GM23338 (cell line): ENCODE measurements around the gene C6orf52. TPM values are rescaled to one million over a fixed set of nuclear protein-coding genes. Genes with fewer than 3 reads are reported as not detected.

Experiments
- ATAC-seq: fragments of 200-7000 bp; cut with Tn5 transposase; 3 replicates; pipeline ENCODE4 v1.9.1; 2020
- DNase-seq: peaks from one replicate; pipeline ENCODE4 v3.0.0-alpha.2; 2015; ENCODE audit warnings: low spot score
- H2AFZ ChIP-seq: fragments of 200-600 bp; sonication (generic); 2 replicates; pipeline ENCODE4 v1.8.0; 2016; ENCODE audit warnings: antibody characterized with exemption, mild to moderate bottlenecking, moderate library complexity
- H3F3A ChIP-seq: fragments of 200-600 bp; sonication (generic); replicated peaks from 2 replicates; pipeline ENCODE4 v1.8.0; 2017; ENCODE audit warnings: antibody characterized with exemption, mixed run types, low read depth
- H3K27ac ChIP-seq: fragments of 200-600 bp; sonication (generic); 2 replicates; pipeline ENCODE4 v1.6.1; 2016; ENCODE audit warnings: low read depth
- H3K27me3 ChIP-seq: fragments of 200-600 bp; sonication (generic); 2 replicates; pipeline ENCODE4 v1.8.0; 2016; ENCODE audit warnings: mild to moderate bottlenecking, mixed run types, moderate library complexity; ENCODE audit not compliant: insufficient read depth
- H3K36me3 ChIP-seq: fragments of 200-600 bp; sonication (generic); 2 replicates; pipeline ENCODE4 v1.8.0; 2016; ENCODE audit warnings: mild to moderate bottlenecking; ENCODE audit not compliant: insufficient read depth
- H3K4me1 ChIP-seq: fragments of 200-600 bp; sonication (generic); 2 replicates; pipeline ENCODE4 v1.8.0; 2016; ENCODE audit warnings: mild to moderate bottlenecking, moderate library complexity; ENCODE audit not compliant: insufficient read depth
- H3K4me2 ChIP-seq: fragments of 200-600 bp; sonication (generic); 2 replicates; pipeline ENCODE4 v1.7.1; 2017; ENCODE audit warnings: mixed run types
- H3K4me3 ChIP-seq: fragments of 200-600 bp; sonication (generic); 2 replicates; pipeline ENCODE4 v1.6.1; 2016; ENCODE audit warnings: mixed run types
- H3K79me2 ChIP-seq: fragments of 200-600 bp; sonication (generic); replicated peaks from 2 replicates; pipeline ENCODE4 v1.8.0; 2017; ENCODE audit warnings: mild to moderate bottlenecking; ENCODE audit not compliant: insufficient read depth
- H3K9me2 ChIP-seq: fragments of 200-600 bp; sonication (generic); 2 replicates; pipeline ENCODE4 v1.8.0; 2017; ENCODE audit not compliant: insufficient read depth
- H4K20me1 ChIP-seq: fragments of 200-600 bp; sonication (generic); replicated peaks from 2 replicates; pipeline ENCODE4 v1.8.0; 2017; ENCODE audit warnings: mild to moderate bottlenecking; ENCODE audit not compliant: insufficient read depth
- H3K27ac Mint-ChIP-seq: 2 replicates; pipeline ENCODE4 v1.8.0; 2020; ENCODE audit warnings: inconsistent platforms, mild to moderate bottlenecking, moderate library complexity, mixed read lengths
- H3K27me3 Mint-ChIP-seq: 3 replicates; pipeline ENCODE4 v1.8.0; 2022; ENCODE audit warnings: low read depth, mild to moderate bottlenecking, moderate library complexity, mixed read lengths, inconsistent platforms; ENCODE audit not compliant: insufficient read depth, poor library complexity
- H3K36me3 Mint-ChIP-seq: 3 replicates; pipeline ENCODE4 v1.8.0; 2021; ENCODE audit warnings: low read depth, mild to moderate bottlenecking, inconsistent platforms, moderate library complexity, mixed read lengths
- H3K4me1 Mint-ChIP-seq: 3 replicates; pipeline ENCODE4 v1.8.0; 2020; ENCODE audit warnings: mild to moderate bottlenecking, inconsistent platforms, mixed read lengths
- H3K4me3 Mint-ChIP-seq: 3 replicates; pipeline ENCODE4 v1.8.0; 2021; ENCODE audit warnings: moderate library complexity, mild to moderate bottlenecking, inconsistent platforms, mixed read lengths
- H3K9me3 Mint-ChIP-seq: 3 replicates; pipeline ENCODE4 v1.8.0; 2020; ENCODE audit warnings: moderate library complexity, mild to moderate bottlenecking, inconsistent platforms, mixed read lengths
- CREB1 ChIP-seq: fragments of 250-450 bp; sonication (Bioruptor Pico); IDR thresholded peaks from 2 replicates; pipeline ENCODE4 v1.5.0; 2020; ENCODE audit warnings: low read depth, mild to moderate bottlenecking, moderate library complexity
- EZH2 ChIP-seq: fragments of 200-600 bp; sonication (generic); IDR thresholded peaks from one replicate; pipeline ENCODE4 v1.8.0; 2017; ENCODE audit warnings: antibody characterized with exemption, mild to moderate bottlenecking, low read depth; ENCODE audit not compliant: unreplicated experiment
- EZH2phosphoT487 ChIP-seq: fragments of 200-600 bp; sonication (generic); IDR thresholded peaks from one replicate; pipeline ENCODE4 v1.8.1; 2018; ENCODE audit warnings: antibody characterized with exemption; ENCODE audit not compliant: unreplicated experiment
- JUNB ChIP-seq: IDR thresholded peaks from one replicate; pipeline ENCODE4 v1.6.1; 2016; ENCODE audit warnings: antibody characterized with exemption; ENCODE audit not compliant: unreplicated experiment
- NANOG ChIP-seq: IDR thresholded peaks from 2 replicates; pipeline ENCODE4 v1.6.1; 2016; ENCODE audit warnings: antibody characterized with exemption, borderline replicate concordance
- ZNF114 ChIP-seq: fragments of 250-450 bp; sonication (Bioruptor Pico); IDR thresholded peaks from 2 replicates; pipeline ENCODE4 v1.5.0; 2020; ENCODE audit warnings: mild to moderate bottlenecking, moderate library complexity
- ZNF331 ChIP-seq: fragments of 250-450 bp; sonication (Bioruptor Pico); IDR thresholded peaks from 2 replicates; pipeline ENCODE4 v1.5.0; 2020; ENCODE audit warnings: low read depth, mild to moderate bottlenecking, moderate library complexity
- polyA plus RNA-seq: library from polyadenylated mRNA; unstranded; fragments of >200 nt; fragmentation: Nextera tagmentation; extraction: Ambion mirVana; gene quantifications from 2 replicates; pipeline ENCODE4 v1.2.1, GENCODE V29; 2016
- total RNA-seq: library from RNA; depleted of rRNA; stranded (reverse); fragments of >200 nt; shearing (Covaris generic); gene quantifications from 2 replicates; pipeline ENCODE4 v1.2.3, GENCODE V29; 2014
- TF ChIP-seq, protein P1 (sequence below), 2 experiments: fragments of 200-600 bp in 1 of 2; sonication (generic) in 1 of 2; conservative IDR thresholded peaks; 2 replicates each; pipeline versions ENCODE4 v1.5.1 to v1.6.1; 2016 to 2017; ENCODE audit warnings: antibody characterized with exemption in 2 of 2, low read depth in 2 of 2, mild to moderate bottlenecking in 2 of 2, moderate library complexity in 1 of 2
- TF ChIP-seq, protein P2 (sequence below): fragments of 250-450 bp; sonication (Bioruptor Pico); IDR thresholded peaks from 2 replicates; pipeline ENCODE4 v1.5.0; 2020; ENCODE audit warnings: mild to moderate bottlenecking, moderate library complexity
- TF ChIP-seq, protein P3 (sequence below): IDR thresholded peaks from 2 replicates; pipeline ENCODE4 v1.6.1; 2016; ENCODE audit warnings: antibody characterized with exemption

The C6orf52 gene
- total and polyA plus RNA-seq, 2 experiments from 2014 or later = 4.4 TPM; not detected in 1

- peaks cover 9% of the 10 kb centered on the region; the same call in 1 of the 2 replicates for H3K36me3 ChIP-seq
- Mint-ChIP-seq H3K9me3 (peaks cover 8% of the 10 kb centered on the region; the same call in 1 of the 3 replicates), H3K4me3 (no peak overlapping the region), H3K4me1 (peaks cover 14% of the 10 kb centered on the region), H3K27ac (no peak overlapping the region), H3K27me3 (no peaks in the 10 kb centered on the region), H3K36me3 (peaks cover 4% of the 10 kb centered on the region; the same call in 1 of the 3 replicates)
- no peaks in the 10 kb centered on the region for H3K79me2 ChIP-seq
- H2AFZ ChIP-seq = no peak overlapping the region
- H3K4me1 ChIP-seq = peaks cover 12% of the 10 kb centered on the region
- ATAC-seq (no peak), DNase-seq (no peak)
- H3F3A ChIP-seq = no peaks in the 10 kb centered on the region
- H3K27me3 ChIP-seq = no peaks in the 10 kb centered on the region
- no peak overlapping the region for H3K4me2 ChIP-seq
- H3K27ac ChIP-seq = no peak overlapping the region
- no peaks in the 10 kb centered on the region for H4K20me1 ChIP-seq
- H3K9me2 ChIP-seq = 0 out of 2 replicates have a peak, but pooled peaks cover 6% of the 10 kb centered on the region
- no peak for TF ChIP-seq JUNB
- no peak overlapping the region for H3K4me3 ChIP-seq
Observed at GRCh38 chr6:10684618-10685017, 9.8 kb downstream of the C6orf52 start.

DNA sequence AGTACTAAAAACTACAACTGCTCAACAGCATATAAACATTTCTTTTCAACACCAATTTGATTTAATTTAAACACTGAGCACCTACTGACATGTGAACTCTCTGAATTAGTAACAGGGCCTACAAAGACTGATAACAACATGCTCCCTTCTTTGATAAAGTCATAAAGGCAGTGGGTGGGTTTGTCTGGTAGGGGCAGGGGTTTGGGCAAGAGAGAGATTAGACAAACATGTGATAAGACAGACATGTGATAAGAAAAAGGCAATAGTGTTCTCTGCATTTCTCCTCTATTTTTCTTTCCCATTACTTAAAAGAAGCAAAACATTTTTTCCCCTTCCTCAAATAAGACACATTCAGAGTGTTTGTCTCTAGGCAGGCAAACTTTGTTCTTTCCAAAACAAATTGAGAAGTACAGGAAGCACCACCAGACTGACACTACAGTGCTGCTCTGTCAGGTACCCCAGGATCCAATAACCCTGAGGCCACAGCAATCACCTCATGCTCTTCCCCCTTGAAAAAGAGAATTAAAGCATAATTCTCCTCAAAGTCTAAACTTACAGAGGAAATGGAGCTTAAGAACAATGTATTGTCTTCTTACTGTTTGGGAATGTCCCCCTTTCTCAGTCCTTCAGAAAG is 11.9 kb downstream of the C6orf52 start:
- no peak overlapping the region for H3K27ac ChIP-seq
- peaks cover 8% of the 10 kb centered on the region; the same call in 1 of the 3 replicates for H3K9me3 Mint-ChIP-seq
- DNase-seq (no peak), ATAC-seq (no peak)
- no peaks in the 10 kb centered on the region for H3K79me2 ChIP-seq
- no peaks in the 10 kb centered on the region for H3K27me3 ChIP-seq
- no peaks in the 10 kb centered on the region for H4K20me1 ChIP-seq
- peaks cover 4% of the 10 kb centered on the region; the same call in 1 of the 3 replicates for H3K36me3 Mint-ChIP-seq
- no peak overlapping the region for H3K4me3 ChIP-seq
- no peak overlapping the region for H2AFZ ChIP-seq
- H3K4me1 ChIP-seq = peaks cover 5% of the 10 kb centered on the region
- H3K27me3 Mint-ChIP-seq = no peaks in the 10 kb centered on the region
- no peak overlapping the region for H3K27ac Mint-ChIP-seq
- H3K4me1 Mint-ChIP-seq = peaks cover 8% of the 10 kb centered on the region
- H3K4me3 Mint-ChIP-seq = no peak overlapping the region
- TF ChIP-seq, protein P1, sequence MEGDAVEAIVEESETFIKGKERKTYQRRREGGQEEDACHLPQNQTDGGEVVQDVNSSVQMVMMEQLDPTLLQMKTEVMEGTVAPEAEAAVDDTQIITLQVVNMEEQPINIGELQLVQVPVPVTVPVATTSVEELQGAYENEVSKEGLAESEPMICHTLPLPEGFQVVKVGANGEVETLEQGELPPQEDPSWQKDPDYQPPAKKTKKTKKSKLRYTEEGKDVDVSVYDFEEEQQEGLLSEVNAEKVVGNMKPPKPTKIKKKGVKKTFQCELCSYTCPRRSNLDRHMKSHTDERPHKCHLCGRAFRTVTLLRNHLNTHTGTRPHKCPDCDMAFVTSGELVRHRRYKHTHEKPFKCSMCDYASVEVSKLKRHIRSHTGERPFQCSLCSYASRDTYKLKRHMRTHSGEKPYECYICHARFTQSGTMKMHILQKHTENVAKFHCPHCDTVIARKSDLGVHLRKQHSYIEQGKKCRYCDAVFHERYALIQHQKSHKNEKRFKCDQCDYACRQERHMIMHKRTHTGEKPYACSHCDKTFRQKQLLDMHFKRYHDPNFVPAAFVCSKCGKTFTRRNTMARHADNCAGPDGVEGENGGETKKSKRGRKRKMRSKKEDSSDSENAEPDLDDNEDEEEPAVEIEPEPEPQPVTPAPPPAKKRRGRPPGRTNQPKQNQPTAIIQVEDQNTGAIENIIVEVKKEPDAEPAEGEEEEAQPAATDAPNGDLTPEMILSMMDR (conservative IDR thresholded peaks at IDR 0.05; ENCODE audit: low read depth in 2 of 2) = no peak
- TF ChIP-seq, protein P2, sequence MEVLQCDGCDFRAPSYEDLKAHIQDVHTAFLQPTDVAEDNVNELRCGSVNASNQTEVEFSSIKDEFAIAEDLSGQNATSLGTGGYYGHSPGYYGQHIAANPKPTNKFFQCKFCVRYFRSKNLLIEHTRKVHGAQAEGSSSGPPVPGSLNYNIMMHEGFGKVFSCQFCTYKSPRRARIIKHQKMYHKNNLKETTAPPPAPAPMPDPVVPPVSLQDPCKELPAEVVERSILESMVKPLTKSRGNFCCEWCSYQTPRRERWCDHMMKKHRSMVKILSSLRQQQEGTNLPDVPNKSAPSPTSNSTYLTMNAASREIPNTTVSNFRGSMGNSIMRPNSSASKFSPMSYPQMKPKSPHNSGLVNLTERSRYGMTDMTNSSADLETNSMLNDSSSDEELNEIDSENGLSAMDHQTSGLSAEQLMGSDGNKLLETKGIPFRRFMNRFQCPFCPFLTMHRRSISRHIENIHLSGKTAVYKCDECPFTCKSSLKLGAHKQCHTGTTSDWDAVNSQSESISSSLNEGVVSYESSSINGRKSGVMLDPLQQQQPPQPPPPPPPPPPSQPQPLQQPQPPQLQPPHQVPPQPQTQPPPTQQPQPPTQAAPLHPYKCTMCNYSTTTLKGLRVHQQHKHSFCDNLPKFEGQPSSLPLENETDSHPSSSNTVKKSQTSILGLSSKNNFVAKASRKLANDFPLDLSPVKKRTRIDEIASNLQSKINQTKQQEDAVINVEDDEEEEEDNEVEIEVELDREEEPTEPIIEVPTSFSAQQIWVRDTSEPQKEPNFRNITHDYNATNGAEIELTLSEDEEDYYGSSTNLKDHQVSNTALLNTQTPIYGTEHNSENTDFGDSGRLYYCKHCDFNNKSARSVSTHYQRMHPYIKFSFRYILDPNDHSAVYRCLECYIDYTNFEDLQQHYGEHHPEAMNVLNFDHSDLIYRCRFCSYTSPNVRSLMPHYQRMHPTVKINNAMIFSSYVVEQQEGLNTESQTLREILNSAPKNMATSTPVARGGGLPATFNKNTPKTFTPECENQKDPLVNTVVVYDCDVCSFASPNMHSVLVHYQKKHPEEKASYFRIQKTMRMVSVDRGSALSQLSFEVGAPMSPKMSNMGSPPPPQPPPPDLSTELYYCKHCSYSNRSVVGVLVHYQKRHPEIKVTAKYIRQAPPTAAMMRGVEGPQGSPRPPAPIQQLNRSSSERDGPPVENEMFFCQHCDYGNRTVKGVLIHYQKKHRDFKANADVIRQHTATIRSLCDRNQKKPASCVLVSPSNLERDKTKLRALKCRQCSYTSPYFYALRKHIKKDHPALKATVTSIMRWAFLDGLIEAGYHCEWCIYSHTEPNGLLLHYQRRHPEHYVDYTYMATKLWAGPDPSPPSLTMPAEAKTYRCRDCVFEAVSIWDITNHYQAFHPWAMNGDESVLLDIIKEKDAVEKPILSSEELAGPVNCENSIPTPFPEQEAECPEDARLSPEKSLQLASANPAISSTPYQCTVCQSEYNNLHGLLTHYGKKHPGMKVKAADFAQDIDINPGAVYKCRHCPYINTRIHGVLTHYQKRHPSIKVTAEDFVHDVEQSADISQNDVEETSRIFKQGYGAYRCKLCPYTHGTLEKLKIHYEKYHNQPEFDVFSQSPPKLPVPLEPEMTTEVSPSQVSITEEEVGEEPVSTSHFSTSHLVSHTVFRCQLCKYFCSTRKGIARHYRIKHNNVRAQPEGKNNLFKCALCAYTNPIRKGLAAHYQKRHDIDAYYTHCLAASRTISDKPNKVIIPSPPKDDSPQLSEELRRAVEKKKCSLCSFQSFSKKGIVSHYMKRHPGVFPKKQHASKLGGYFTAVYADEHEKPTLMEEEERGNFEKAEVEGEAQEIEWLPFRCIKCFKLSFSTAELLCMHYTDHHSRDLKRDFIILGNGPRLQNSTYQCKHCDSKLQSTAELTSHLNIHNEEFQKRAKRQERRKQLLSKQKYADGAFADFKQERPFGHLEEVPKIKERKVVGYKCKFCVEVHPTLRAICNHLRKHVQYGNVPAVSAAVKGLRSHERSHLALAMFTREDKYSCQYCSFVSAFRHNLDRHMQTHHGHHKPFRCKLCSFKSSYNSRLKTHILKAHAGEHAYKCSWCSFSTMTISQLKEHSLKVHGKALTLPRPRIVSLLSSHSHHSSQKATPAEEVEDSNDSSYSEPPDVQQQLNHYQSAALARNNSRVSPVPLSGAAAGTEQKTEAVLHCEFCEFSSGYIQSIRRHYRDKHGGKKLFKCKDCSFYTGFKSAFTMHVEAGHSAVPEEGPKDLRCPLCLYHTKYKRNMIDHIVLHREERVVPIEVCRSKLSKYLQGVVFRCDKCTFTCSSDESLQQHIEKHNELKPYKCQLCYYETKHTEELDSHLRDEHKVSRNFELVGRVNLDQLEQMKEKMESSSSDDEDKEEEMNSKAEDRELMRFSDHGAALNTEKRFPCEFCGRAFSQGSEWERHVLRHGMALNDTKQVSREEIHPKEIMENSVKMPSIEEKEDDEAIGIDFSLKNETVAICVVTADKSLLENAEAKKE (CRISPR knock-in tag) = no peak
- no peak for TF ChIP-seq EZH2
- no peak for TF ChIP-seq JUNB
- no peak for TF ChIP-seq ZNF331
- TF ChIP-seq, protein P3, sequence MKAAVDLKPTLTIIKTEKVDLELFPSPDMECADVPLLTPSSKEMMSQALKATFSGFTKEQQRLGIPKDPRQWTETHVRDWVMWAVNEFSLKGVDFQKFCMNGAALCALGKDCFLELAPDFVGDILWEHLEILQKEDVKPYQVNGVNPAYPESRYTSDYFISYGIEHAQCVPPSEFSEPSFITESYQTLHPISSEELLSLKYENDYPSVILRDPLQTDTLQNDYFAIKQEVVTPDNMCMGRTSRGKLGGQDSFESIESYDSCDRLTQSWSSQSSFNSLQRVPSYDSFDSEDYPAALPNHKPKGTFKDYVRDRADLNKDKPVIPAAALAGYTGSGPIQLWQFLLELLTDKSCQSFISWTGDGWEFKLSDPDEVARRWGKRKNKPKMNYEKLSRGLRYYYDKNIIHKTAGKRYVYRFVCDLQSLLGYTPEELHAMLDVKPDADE = no peak
- TF ChIP-seq ZNF114 (CRISPR knock-in tag) = no peak
- no peak for TF ChIP-seq EZH2phosphoT487
- no peak for TF ChIP-seq CREB1 (CRISPR knock-in tag)
- no peak for TF ChIP-seq NANOG
- no peak overlapping the region for H3K4me2 ChIP-seq
- H3F3A ChIP-seq = no peaks in the 10 kb centered on the region
- H3K36me3 ChIP-seq = peaks cover 9% of the 10 kb centered on the region; the same call in 1 of the 2 replicates
- H3K9me2 ChIP-seq = 0 out of 2 replicates have a peak, but pooled peaks cover 6% of the 10 kb centered on the region
